Uterus (tissue), 2 donors: ENCODE results near the gene IFT20.

Experiments used
- POLR2A ChIP-seq, 2 donors: fragments of 450-650 bp; IDR thresholded peaks; one replicate each; pipeline ENCODE4 v1.6.1; 2016; ENCODE audit warnings: antibody characterized with exemption in 2 of 2, mild to moderate bottlenecking in 1 of 2, moderate library complexity in 1 of 2
- TF ChIP-seq, protein P1 (sequence below), 4 experiments: fragments of 200-600 bp in 2 of 4; fragments of 450-650 bp in 2 of 4; sonication (generic) in 2 of 4; IDR thresholded peaks; one replicate each; pipeline ENCODE4 v1.5.1; 2016 to 2019; ENCODE audit warnings: antibody characterized with exemption in 4 of 4, mild to moderate bottlenecking in 2 of 4, moderate library complexity in 1 of 4

DNA sequence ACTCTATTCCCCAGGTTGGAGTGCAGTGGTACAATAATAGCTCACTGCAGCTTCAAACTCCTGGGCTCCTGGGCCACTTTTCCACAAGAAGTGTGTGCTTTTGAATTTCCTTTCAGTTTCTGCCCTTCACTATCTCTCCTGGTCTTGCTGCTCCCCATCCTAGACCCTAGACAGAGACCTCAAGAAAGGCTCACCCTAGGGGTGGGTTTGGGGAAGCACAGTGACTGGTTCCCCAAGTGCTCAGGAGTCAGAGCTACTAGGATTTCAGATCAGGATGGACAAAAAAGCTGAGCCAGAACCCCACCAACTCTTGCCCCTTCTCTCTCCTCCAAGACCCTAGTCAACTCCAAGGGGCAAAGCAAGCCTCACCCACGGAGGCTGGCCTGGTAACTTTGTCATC is 31.3 kb upstream of the IFT20 start:
- TF ChIP-seq, protein P1, sequence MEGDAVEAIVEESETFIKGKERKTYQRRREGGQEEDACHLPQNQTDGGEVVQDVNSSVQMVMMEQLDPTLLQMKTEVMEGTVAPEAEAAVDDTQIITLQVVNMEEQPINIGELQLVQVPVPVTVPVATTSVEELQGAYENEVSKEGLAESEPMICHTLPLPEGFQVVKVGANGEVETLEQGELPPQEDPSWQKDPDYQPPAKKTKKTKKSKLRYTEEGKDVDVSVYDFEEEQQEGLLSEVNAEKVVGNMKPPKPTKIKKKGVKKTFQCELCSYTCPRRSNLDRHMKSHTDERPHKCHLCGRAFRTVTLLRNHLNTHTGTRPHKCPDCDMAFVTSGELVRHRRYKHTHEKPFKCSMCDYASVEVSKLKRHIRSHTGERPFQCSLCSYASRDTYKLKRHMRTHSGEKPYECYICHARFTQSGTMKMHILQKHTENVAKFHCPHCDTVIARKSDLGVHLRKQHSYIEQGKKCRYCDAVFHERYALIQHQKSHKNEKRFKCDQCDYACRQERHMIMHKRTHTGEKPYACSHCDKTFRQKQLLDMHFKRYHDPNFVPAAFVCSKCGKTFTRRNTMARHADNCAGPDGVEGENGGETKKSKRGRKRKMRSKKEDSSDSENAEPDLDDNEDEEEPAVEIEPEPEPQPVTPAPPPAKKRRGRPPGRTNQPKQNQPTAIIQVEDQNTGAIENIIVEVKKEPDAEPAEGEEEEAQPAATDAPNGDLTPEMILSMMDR (IDR thresholded peaks at IDR 0.05), result no peak
- no peak for TF ChIP-seq POLR2A (IDR thresholded peaks at IDR 0.05)
